Stimulated activated CD4-positive, alpha-beta T cell treated with anti-CD3 and anti-CD28 coated beads, Interleukin-2, amount 100 ng/mL, for 24 hours (primary cell): Measurements from ENCODE around the gene ZP1.

ENCODE experiments used
- DNase-seq, 2 donors: peaks; one replicate each; pipeline ENCODE4 v3.0.0-alpha.2; 2020

Gene ZP1

GRCh38 chr11:60910711-60911380 is 43.5 kb downstream of the ZP1 start:
- DNase-seq: no peak

- DNase-seq: no peak
These were observed 45.0 kb downstream of the ZP1 start for GRCh38 chr11:60912223-60912850.

- DNase-seq: no peak
These were observed 45.6 kb downstream of the ZP1 start for GRCh38 chr11:60912851-60913528.

DNA sequence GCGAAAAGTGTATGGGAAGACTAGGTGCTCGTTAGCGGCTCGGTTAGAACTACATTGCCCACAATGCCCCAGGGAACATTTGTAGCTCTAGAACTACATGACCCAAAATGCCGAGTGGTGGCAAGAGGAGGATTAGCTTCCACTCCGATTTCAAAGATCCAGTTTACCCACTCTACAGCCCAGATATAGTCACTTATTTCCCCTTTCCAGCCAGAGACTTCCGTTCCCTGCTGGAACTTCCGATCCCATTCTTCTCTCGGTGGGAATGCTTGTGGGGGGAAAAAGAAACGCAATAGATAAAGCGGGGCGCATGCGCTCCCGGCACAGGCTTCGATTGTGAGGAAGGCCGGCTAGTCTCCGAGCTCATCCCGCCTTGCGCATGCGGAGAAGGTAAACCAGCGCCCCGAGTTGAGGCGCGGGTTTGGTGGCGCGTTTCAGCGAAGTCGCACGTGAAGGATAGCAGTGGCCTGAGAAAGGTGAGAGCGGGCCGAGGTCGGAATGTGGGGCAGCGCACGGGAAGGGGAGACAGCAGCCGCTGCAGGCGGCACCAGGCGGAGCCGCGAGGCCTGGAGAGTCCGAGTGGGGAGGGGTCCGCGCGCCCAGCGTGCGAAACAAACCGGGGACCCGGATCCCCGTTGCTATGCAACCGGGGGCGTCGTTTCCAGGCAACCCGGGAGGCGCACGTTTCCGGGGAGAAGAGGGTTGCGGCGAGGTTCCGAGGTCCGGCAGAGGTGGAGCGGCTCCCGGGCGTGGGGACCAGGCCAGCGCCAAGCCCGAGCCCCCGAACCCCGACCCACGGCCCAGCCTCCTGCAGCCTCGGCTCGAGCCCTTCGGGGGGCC is 46.7 kb downstream of the ZP1 start, which contains the start of gene TMEM109:
TSS of gene TMEM109 (plus strand) at position 366 of the 840 bp plus-strand sequence. CDS start 5,536 bp downstream, outside the sequence.
- DNase-seq: peak; percentile 89

- peak in 1 of 2 donors; percentile 49 for DNase-seq
These were observed 47.4 kb downstream of the ZP1 start for GRCh38 chr11:60914633-60915247.

DNA sequence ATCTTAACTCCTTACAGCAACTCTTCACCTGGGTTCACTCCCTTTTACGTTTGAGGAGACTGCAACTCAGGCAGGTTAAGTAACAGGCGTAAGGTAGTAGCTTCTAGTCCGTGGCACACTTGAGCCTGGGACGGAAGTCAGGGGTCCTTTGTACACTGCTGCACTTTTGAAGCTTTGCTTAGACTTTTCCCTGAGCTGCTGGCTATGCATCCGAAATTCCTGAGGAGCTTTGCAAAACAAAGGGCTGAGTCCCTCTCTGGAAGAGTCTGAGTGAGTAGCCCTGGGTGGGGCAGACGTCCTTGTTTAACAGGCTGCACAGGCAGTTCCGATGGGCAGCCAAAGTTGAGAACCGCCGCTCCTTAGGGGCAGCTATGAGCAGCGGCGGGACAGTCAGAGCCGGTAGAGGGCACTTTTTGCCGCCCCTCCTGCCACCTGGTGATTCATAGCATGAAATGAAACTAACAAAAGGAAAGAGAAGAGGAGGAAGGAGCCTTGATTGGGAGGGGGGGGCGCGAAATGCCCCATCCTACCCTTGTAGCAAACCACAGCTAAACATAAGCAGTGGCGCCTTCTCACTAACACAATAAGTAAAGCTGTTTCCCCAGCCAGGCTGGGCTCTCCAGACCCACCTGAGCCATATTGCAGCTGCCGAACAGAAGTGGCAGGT is 48.0 kb downstream of the ZP1 start:
- peak; percentile 72 to 74 for DNase-seq

DNA sequence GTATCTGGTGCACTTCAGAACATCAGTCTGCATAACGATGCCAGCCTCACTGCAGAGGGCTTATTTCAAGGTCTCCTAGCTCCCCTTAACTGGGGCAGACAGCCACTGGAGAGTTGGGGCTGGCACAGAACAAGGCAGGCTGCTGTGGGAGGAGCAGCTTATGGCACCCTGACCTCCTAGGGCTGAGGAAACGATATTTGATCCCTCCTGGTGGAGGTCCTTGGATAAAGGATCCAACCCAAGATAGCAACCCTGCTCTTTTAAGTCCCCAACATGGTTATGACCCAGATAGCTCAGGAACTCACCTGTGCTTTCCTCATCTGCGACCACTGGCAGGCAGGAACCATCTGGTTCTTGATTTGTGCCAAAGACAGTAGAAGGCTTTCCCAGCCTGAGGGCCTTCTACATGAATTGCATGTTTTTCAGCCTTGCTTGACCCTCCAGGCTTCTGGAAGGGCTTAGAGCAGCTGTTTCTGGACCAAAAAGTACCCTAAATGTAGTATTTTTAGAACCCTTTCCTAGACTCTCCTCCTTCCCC is 49.4 kb downstream of the ZP1 start:
- DNase-seq: no peak

DNA sequence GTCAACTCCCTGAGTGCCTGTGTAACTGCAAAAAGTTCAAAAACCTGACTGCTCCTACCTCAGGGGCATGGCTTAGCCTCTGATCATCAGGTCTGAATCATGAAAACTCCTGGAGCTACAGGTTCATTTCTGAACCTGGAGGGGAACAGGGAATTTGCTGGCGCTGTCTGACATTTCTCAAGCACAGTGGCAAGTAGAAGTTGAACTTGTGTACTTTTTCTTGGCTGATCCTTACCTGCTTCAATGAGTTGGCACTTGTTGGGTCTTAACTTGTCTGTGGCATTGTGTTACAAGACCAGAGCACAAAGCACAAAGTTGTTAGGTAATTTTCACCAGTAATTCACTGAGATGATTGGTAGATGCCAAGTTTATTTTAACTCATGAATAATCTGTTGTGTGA is 49.9 kb downstream of the ZP1 start:
- no peak for DNase-seq

DNA sequence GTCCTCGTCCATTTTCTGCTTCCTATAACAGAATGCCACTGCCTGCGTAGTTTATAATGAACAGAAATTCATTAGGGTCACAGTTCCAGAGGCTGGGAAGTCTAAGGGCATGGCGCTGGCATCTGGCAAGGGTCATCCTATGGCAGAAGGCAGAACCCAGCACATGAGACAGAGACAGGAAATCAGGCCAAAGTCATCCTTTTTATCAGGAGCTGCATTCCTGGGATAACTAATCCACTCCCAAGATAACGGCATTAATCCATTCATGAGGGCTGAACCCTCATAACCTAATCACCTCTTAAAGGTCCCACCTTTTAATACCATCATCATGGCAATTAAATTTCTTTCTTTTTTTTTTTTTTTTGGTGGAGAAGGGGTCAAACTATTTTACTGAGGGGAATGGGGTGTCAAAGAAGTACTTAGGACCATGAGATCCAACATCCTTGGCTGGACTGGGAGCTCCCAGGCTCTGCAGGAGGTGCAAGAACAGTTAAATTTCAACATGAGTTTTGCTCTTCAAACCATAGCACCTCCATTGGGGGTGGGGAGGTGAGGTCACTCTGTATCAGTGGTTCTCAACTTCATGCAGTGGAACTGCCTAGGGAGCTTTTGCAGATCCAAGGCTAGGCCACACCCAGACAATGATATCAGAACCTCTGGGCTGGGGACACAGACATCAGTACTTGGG is 51.1 kb downstream of the ZP1 start:
- no peak for DNase-seq

DNA sequence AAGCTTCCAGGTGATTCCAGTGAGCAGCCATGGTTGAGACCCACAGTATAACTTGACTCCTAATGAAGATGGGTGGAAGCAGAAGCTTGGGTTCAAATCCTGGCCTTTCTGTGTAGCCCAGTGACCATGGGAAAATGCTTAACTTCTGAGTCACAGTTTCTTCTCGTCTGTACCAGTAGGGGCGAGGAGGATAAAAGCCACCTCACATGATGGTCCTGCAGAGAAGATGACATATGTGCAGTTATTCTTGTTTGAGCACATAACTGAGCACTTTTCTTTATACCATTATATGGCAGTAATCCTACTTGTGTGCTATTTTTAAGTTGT is 51.6 kb downstream of the ZP1 start:
- no peak for DNase-seq

DNA sequence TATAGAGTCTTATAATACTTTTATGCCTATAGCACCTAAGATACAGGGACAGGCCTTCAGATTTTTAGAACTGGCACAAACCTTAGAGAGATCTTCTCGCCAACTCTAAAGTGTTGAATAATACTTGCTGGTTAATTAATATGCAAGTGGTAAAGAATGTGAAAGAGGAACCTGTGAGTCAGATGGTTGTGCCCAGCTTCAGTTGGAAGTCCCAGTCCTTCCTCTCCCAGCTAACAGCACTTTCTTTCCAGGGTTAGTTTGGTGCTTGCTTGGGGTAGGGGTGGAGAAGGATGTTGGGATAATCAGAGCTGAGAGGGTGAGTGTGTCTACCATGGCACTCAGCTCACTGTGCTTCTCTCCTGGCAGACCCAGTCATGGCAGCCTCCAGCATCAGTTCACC is 52.0 kb downstream of the ZP1 start:
- DNase-seq: no peak

DNA sequence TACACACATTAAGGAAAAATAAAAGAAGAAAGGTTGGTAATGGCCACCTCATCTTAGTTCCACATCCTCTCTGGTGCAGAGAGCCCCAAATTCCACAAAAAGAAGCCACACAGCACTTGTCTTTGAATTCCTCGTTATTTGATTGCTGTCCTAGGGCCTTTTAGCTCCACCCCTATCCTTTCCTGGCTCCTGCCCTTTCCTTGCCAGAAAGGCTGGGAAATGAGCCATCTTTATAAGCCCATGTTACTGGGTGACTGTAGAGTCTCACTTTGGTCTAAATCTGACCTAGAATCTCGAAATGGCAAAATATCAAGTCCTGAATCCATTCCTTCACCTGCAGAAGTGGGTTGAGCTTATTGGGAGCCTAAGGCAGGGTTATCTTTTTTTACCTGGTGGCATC is 52.6 kb downstream of the ZP1 start:
- no peak for DNase-seq

- no peak for DNase-seq
These were observed 53.9 kb downstream of the ZP1 start for GRCh38 chr11:60921259-60921658.

DNA sequence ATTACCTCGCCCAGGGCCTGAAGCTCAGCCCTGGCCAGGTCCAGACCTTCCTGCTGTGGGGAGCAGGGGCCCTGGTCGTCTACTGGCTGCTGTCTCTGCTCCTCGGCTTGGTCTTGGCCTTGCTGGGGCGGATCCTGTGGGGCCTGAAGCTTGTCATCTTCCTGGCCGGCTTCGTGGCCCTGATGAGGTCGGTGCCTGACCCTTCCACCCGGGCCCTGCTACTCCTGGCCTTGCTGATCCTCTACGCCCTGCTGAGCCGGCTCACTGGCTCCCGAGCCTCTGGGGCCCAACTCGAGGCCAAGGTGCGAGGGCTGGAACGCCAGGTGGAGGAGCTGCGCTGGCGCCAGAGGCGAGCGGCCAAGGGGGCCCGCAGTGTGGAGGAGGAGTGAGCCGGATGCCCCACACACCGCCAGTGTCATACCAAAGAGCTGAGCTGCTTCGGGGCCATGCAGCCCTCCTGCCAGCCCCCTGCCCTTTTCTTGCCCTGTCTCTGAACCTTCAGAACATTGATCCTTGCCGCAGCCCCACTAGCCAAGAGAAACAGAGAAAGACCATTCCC is 54.5 kb downstream of the ZP1 start:
- no peak for DNase-seq

- DNase-seq: no peak
These were observed 55.6 kb downstream of the ZP1 start for GRCh38 chr11:60922906-60923305.

- no peak for DNase-seq
These were observed 56.0 kb downstream of the ZP1 start for GRCh38 chr11:60923326-60923725.

- no peak for DNase-seq
These were observed 56.4 kb downstream of the ZP1 start for GRCh38 chr11:60923800-60924109.

GRCh38 chr11:60924110-60924905 is 57.0 kb downstream of the ZP1 start, which contains the start of gene TMEM132A:
Gene TMEM132A, plus strand, starts transcription at chr11:60924460. Its CDS starts 174 bp downstream, at chr11:60924634.
- DNase-seq: peak in 1 of 2 donors; percentile 39
